Myocyte (in vitro differentiated cells): ENCODE measurements around the gene ARMC2. TPM values are rescaled to one million over a fixed set of nuclear protein-coding genes. Genes with fewer than 3 reads are reported as not detected.
"Not testable (repeated sequence)": the region's sequence is repeated elsewhere in the genome, so short reads cannot be mapped to it uniquely, and the experiment has no call there.

Experiments
- DNase-seq: peaks from one replicate; pipeline ENCODE4 v3.0.0-alpha.2; 2012; ENCODE audit warnings: low read depth
- total RNA-seq: library from RNA; depleted of rRNA; stranded (reverse); fragments of >200 nt; gene quantifications from 2 replicates; pipeline ENCODE4 v1.2.3, GENCODE V29; 2014

ARMC2 gene
- total RNA-seq, 1 donor from 2014 or later: 2.3 TPM

GRCh38 chr6:108831104-108831503 lies 17.1 kb upstream of the ARMC2 start:
- DNase-seq: peak; percentile 59

GRCh38 chr6:108832738-108833137 lies 15.5 kb upstream of the ARMC2 start:
- DNase-seq: no peak

GRCh38 chr6:108835218-108835850 lies 12.9 kb upstream of the ARMC2 start:
- peak; percentile 73 for DNase-seq

- DNase-seq: no peak
Observed at GRCh38 chr6:108836061-108836460, 12.2 kb upstream of the ARMC2 start.

GRCh38 chr6:108837236-108837971 lies 10.8 kb upstream of the ARMC2 start:
- peak; percentile 63 for DNase-seq

- DNase-seq: no peak
Observed at GRCh38 chr6:108838101-108838717, 10.0 kb upstream of the ARMC2 start.

GRCh38 chr6:108839083-108839642 lies 9.1 kb upstream of the ARMC2 start:
- no peak for DNase-seq

- DNase-seq: no peak
Observed at GRCh38 chr6:108840919-108841318, 7.3 kb upstream of the ARMC2 start.

GRCh38 chr6:108841377-108841855 lies 6.8 kb upstream of the ARMC2 start:
- peak; percentile 87 for DNase-seq

GRCh38 chr6:108844135-108844534 lies 4.1 kb upstream of the ARMC2 start:
- no peak for DNase-seq

GRCh38 chr6:108845145-108845544 lies 3.1 kb upstream of the ARMC2 start:
- no peak for DNase-seq

GRCh38 chr6:108846101-108846500 lies 2.1 kb upstream of the ARMC2 start:
- DNase-seq: no peak

- no peak for DNase-seq
Observed at GRCh38 chr6:108846628-108847027, 1.6 kb upstream of the ARMC2 start.

- DNase-seq: no peak
Observed at GRCh38 chr6:108847738-108848115, 495 bp upstream of the ARMC2 start.

GRCh38 chr6:108850669-108851465 lies 2.6 kb downstream of the ARMC2 start:
- DNase-seq: no peak

GRCh38 chr6:108851756-108852155 lies 3.5 kb downstream of the ARMC2 start:
- no peak for DNase-seq

GRCh38 chr6:108853077-108853476 lies 4.9 kb downstream of the ARMC2 start:
- DNase-seq: no peak

GRCh38 chr6:108862479-108863191 lies 14.4 kb downstream of the ARMC2 start:
- DNase-seq: no peak

- DNase-seq: not testable (repeated sequence)
Observed at GRCh38 chr6:108865751-108866286, 17.6 kb downstream of the ARMC2 start.

- DNase-seq: no peak
Observed at GRCh38 chr6:108866798-108867197, 18.6 kb downstream of the ARMC2 start.
